Measurements from ENCODE around the gene AFF4. TPM values are rescaled to one million over a fixed set of nuclear protein-coding genes. Genes with fewer than 3 reads are reported as not detected.

Gene AFF4
- total and polyA plus RNA-seq, 2 of the 4 experiments (the other 2 are of a cell fraction): 27.3 to 57.2 TPM

- H3K79me1 ChIP-seq (ENCODE audit: low read depth in 1 of 2, low read length in 2 of 2): peaks cover 13 to 32% of the 10 kb centered on the region in 2 experiments; a peak in 3 of 4 replicates
- DNase-seq (no peak), ATAC-seq (ENCODE audit: low read depth) (no peak)
- no peak overlapping the region for H2BK5ac ChIP-seq (ENCODE audit: low read depth, low read length, poor library complexity, severe bottlenecking)
- no peak overlapping the region for H4K8ac ChIP-seq (ENCODE audit: low read depth in 2 of 2, low read length in 2 of 2)
- H2AK5ac ChIP-seq (ENCODE audit: low read depth, low read length): no peak overlapping the region
- POLR2A ChIA-PET (ENCODE audit: unreplicated experiment): no interaction called here
- peak overlapping the region; percentile 75 for H2AK9ac ChIP-seq (replicated peaks; ENCODE audit: low read depth, low read length, poor library complexity)
- in situ Hi-C loops (cut with MboI; ENCODE audit: low sequenced_read_pairs): no loop called here
- no peak overlapping the region for H4K91ac ChIP-seq (ENCODE audit: insufficient read depth, low read depth, low read length)
- TF ChIP-seq MXI1 (IDR thresholded peaks at IDR 0.05; ENCODE audit: borderline replicate concordance, low read depth, low read length) (no peak), RCOR1 (IDR thresholded peaks at IDR 0.05; ENCODE audit: insufficient replicate concordance, low read length) (no peak), CEBPB (IDR thresholded peaks at IDR 0.05; ENCODE audit: low read depth, low read length) (no peak), ELK1 (IDR thresholded peaks at IDR 0.05; ENCODE audit: borderline replicate concordance, low read depth, low read length) (no peak), MAZ (IDR thresholded peaks at IDR 0.05; ENCODE audit: borderline replicate concordance, low read depth, low read length) (no peak), RAD21 (IDR thresholded peaks at IDR 0.05; ENCODE audit: low read length) (no peak), RFX5 (IDR thresholded peaks at IDR 0.05; ENCODE audit: low read depth, low read length) (no peak), SMC3 (IDR thresholded peaks at IDR 0.05; ENCODE audit: low read depth, low read length) (no peak), POLR2A (IDR thresholded peaks at IDR 0.05; ENCODE audit: low read depth, low read length) (no peak), CHD1 (IDR thresholded peaks at IDR 0.05; ENCODE audit: low read depth, low read length) (no peak), CTCF (conservative IDR thresholded peaks at IDR 0.05; ENCODE audit: low read depth, low read length) (no peak), BHLHE40 (IDR thresholded peaks at IDR 0.05; ENCODE audit: low read depth, low read length) (no peak), FOS (IDR thresholded peaks at IDR 0.05; ENCODE audit: low read depth, low read length) (no peak), MAFK (IDR thresholded peaks at IDR 0.05; ENCODE audit: low read depth, low read length) (no peak), NFE2L2 (IDR thresholded peaks at IDR 0.05; ENCODE audit: low read depth, low read length) (no peak), USF2 (IDR thresholded peaks at IDR 0.05; ENCODE audit: low read depth, low read length) (no peak)
- H3K23ac ChIP-seq (ENCODE audit: low read depth, low read length): no peak overlapping the region
- no peaks in the 10 kb centered on the region for H3K27me3 ChIP-seq (ENCODE audit: control insufficient read depth, insufficient read depth, low read length)
- BruUV-seq (replicated peaks): no TSS peak
- peak overlapping the region; percentile 16; the same call in 1 of the 2 replicates for H3K4ac ChIP-seq (ENCODE audit: low read depth, low read length)
- no peaks in the 10 kb centered on the region for H3K9me1 ChIP-seq (ENCODE audit: insufficient read depth, low read length)
- H3K18ac ChIP-seq (ENCODE audit: low read depth, low read length): no peak overlapping the region
- CTCF ChIA-PET: no interaction called here
- peaks cover 6% of the 10 kb centered on the region; the same call in 1 of the 2 replicates for H3K36me3 ChIP-seq (ENCODE audit: control insufficient read depth, insufficient read depth, low read length)
- 76% methylated on average over 10 of the region's 43 CpGs; no CpG with 5 or more reads in 1 of the 2 experiments for WGBS, 2 experiments (ENCODE audit: extremely low coverage in 2 of 2, insufficient read length in 1 of 2)
- H2BK15ac ChIP-seq (ENCODE audit: low read depth, low read length): no peak overlapping the region
- no peak overlapping the region for H3K9ac ChIP-seq (ENCODE audit: low read depth, low read length)
- no peak overlapping the region for H3K4me2 ChIP-seq (ENCODE audit: low read depth, low read length)
- no peaks in the 10 kb centered on the region for H3K9me3 ChIP-seq (ENCODE audit: control insufficient read depth, insufficient read depth, low read length)
- no peak overlapping the region for H3K27ac ChIP-seq (ENCODE audit: insufficient read depth, low read length)
- intact Hi-C loops (cut with micrococcal nuclease): no loop called here
- H3K4me3 ChIP-seq (ENCODE audit: insufficient read depth, low read depth, low read length): no peak overlapping the region
- H4K5ac ChIP-seq (ENCODE audit: low read depth, low read length): no peak overlapping the region
- dilution Hi-C loops (cut with HindIII; ENCODE audit: low sequenced_read_pairs, unreplicated experiment): no loop called here
- H2BK120ac ChIP-seq (ENCODE audit: low read depth, low read length): no peak overlapping the region
- peaks cover 10% of the 10 kb centered on the region; the same call in 1 of the 2 replicates for H3K4me1 ChIP-seq (ENCODE audit: control insufficient read depth, insufficient read depth, low read length)
- H4K20me1 ChIP-seq (ENCODE audit: insufficient read depth, low read length): no peaks in the 10 kb centered on the region
- H3K56ac ChIP-seq (ENCODE audit: extremely low read depth, insufficient read depth, low read length): no peak overlapping the region
- 0 out of 2 replicates have a peak overlapping the region, but pooled peaks have one; percentile 52 for H3K14ac ChIP-seq (replicated peaks; ENCODE audit: low read depth, low read length)
- H2AFZ ChIP-seq (replicated peaks; ENCODE audit: low read length, poor library complexity): no peak overlapping the region
- no peak overlapping the region for H2BK20ac ChIP-seq (ENCODE audit: low read depth, low read length)
Observed at GRCh38 chr5:132825834-132826391, 137.5 kb downstream of the AFF4 start.
